Endothelial cell (in vitro differentiated cells): ENCODE measurements around the gene DISC1. TPM values are rescaled to one million over a fixed set of nuclear protein-coding genes. Genes with fewer than 3 reads are reported as not detected.

Experiments
- DNase-seq: peaks from one replicate; pipeline ENCODE4 v3.0.0; 2021; ENCODE audit warnings: low spot score
- H3K27ac Mint-ChIP-seq: one replicate; pipeline ENCODE4 v1.8.0; 2021; ENCODE audit warnings: mixed read lengths, inconsistent platforms; ENCODE audit not compliant: unreplicated experiment
- H3K27me3 Mint-ChIP-seq: one replicate; pipeline ENCODE4 v1.8.0; 2021; ENCODE audit warnings: mild to moderate bottlenecking, moderate library complexity, mixed read lengths, inconsistent platforms; ENCODE audit not compliant: unreplicated experiment
- H3K36me3 Mint-ChIP-seq: one replicate; pipeline ENCODE4 v1.8.0; 2021; ENCODE audit warnings: mild to moderate bottlenecking, low read depth, mixed read lengths, inconsistent platforms; ENCODE audit not compliant: unreplicated experiment
- H3K4me1 Mint-ChIP-seq: one replicate; pipeline ENCODE4 v1.8.0; 2021; ENCODE audit warnings: mild to moderate bottlenecking, mixed read lengths, inconsistent platforms; ENCODE audit not compliant: unreplicated experiment
- H3K4me3 Mint-ChIP-seq: one replicate; pipeline ENCODE4 v1.8.0; 2021; ENCODE audit warnings: mild to moderate bottlenecking, mixed read lengths, inconsistent platforms; ENCODE audit not compliant: unreplicated experiment
- H3K9me3 Mint-ChIP-seq: one replicate; pipeline ENCODE4 v1.8.0; 2021; ENCODE audit warnings: mixed read lengths, inconsistent platforms; ENCODE audit not compliant: unreplicated experiment
- total RNA-seq: library from RNA; stranded (reverse); fragmentation: NEBNext Ultra II Directional; extraction: Animal tissue kit (Norgen Biotek cat#: 25700); gene quantifications from one replicate; pipeline ENCODE4 v1.2.1, GENCODE V29; 2021; ENCODE audit not compliant: unreplicated experiment
- TF ChIP-seq, protein P1 (sequence below): fragments of 200-600 bp; sonication (generic); IDR thresholded peaks from one replicate; pipeline ENCODE4 v1.5.0; 2021; ENCODE audit warnings: antibody characterized with exemption; ENCODE audit not compliant: unreplicated experiment

The DISC1 gene
- total RNA-seq, 1 donor from 2014 or later, result 82.5 TPM

DNA sequence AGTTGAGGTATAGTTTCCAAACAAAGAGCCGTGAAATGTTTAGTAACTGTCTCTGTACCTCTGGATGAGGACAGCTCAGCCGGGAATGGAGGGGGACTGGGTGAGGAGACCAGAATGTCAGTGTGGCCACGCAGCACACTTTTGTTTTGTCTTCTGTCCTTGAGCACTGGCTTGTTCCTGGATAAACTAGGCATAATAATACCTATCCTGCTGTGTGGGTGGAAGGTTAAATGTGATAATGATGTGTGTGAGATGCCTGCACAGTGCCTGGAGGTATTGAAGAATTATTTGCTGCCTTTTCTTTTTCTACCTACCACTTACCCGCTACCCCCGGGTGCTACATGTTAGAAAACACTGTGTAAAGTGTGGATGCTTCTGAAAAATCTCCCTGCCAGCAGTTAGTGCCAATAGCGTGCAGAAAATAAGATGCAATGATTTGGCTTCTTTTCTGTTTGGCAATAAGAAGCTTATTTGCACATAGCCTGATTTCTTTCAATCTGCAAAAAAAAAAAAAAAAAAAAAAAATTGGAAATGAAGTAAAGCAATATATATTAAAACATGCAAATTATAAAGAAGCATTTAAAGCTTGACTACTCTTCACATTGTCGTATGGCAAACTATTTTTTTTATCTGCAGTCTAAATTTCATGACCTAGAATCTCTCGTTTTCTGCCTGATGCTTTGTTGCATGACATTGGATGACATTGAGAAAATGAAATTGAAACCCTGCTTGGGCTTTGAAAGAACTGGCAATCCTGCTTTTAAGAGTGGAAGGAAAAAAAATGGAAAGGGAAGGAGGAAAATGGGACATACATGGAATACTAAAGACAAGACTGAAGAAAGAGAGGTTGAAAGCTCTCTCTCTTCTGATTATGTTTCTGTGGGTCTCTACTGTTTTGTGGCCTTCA is 89.5 kb downstream of the DISC1 start:
- Mint-ChIP-seq H3K4me1 (no peaks in the 10 kb centered on the region), H3K27me3 (peaks cover 3% of the 10 kb centered on the region), H3K9me3 (no peaks in the 10 kb centered on the region), H3K36me3 (peaks cover 10% of the 10 kb centered on the region), H3K27ac (no peak overlapping the region), H3K4me3 (no peak overlapping the region)
- no peak for DNase-seq
- TF ChIP-seq, protein P1, sequence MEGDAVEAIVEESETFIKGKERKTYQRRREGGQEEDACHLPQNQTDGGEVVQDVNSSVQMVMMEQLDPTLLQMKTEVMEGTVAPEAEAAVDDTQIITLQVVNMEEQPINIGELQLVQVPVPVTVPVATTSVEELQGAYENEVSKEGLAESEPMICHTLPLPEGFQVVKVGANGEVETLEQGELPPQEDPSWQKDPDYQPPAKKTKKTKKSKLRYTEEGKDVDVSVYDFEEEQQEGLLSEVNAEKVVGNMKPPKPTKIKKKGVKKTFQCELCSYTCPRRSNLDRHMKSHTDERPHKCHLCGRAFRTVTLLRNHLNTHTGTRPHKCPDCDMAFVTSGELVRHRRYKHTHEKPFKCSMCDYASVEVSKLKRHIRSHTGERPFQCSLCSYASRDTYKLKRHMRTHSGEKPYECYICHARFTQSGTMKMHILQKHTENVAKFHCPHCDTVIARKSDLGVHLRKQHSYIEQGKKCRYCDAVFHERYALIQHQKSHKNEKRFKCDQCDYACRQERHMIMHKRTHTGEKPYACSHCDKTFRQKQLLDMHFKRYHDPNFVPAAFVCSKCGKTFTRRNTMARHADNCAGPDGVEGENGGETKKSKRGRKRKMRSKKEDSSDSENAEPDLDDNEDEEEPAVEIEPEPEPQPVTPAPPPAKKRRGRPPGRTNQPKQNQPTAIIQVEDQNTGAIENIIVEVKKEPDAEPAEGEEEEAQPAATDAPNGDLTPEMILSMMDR, result no peak

DNA sequence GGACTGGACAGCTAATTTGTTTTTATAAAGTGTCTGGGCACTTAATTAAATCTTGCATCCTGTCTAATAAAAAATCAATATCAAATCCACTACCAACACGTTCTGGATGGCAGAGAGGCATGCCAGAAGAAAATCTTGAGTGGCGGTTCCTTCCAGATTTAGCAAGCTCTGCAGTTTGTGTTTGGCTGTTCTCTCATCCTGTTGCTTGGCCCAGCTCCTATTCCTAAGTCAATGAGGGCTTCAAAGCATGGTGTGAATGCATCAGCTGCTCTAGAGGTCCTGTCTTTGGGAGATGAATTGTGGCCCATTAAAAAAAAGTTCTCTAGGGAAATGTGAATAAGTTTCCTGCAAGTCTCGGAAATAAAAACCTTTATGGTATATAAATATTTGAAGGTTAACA is 90.3 kb downstream of the DISC1 start:
- Mint-ChIP-seq H3K9me3 (no peaks in the 10 kb centered on the region), H3K4me3 (no peak overlapping the region), H3K27me3 (peaks cover 3% of the 10 kb centered on the region), H3K27ac (no peak overlapping the region), H3K4me1 (no peaks in the 10 kb centered on the region), H3K36me3 (peaks cover 10% of the 10 kb centered on the region)
- TF ChIP-seq, protein P1, result no peak
- no peak for DNase-seq

DNA sequence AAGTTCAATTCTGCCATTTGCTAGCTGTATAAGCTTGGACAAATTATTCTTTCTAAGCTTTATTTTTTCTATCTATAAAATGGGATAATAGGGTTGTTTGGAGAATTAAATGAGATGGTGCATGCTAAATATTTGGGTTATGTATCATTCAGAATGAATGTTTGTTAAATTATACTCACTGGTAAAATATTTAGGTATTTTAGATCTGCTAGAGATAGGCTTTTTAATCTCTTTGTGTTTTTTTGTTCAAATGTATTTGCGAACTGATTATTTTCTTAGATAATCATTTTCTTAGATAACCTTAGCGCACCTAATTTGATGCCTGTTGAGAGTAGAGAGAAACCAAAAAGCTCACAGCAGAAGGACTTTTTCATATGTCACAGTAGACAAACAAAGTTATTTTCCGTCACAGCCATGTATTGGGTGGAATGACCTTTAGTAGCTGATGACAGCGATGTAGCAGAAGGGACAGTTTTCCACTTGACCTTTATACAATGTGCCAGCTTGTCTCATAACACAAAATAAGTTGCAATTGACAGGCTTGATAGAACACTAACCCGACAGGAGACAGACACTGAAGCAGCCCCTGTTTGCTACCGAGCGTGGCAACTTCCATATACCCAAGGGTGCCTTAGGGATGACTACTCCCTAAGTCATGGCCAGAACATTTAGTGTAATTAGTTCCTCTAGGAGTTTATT is 93.0 kb downstream of the DISC1 start:
- Mint-ChIP-seq H3K27me3 (peaks cover 4% of the 10 kb centered on the region), H3K4me3 (no peak overlapping the region), H3K27ac (no peak overlapping the region), H3K36me3 (peaks cover 24% of the 10 kb centered on the region), H3K9me3 (no peaks in the 10 kb centered on the region), H3K4me1 (peaks cover 22% of the 10 kb centered on the region)
- TF ChIP-seq, protein P1, result no peak
- DNase-seq, result no peak

DNA sequence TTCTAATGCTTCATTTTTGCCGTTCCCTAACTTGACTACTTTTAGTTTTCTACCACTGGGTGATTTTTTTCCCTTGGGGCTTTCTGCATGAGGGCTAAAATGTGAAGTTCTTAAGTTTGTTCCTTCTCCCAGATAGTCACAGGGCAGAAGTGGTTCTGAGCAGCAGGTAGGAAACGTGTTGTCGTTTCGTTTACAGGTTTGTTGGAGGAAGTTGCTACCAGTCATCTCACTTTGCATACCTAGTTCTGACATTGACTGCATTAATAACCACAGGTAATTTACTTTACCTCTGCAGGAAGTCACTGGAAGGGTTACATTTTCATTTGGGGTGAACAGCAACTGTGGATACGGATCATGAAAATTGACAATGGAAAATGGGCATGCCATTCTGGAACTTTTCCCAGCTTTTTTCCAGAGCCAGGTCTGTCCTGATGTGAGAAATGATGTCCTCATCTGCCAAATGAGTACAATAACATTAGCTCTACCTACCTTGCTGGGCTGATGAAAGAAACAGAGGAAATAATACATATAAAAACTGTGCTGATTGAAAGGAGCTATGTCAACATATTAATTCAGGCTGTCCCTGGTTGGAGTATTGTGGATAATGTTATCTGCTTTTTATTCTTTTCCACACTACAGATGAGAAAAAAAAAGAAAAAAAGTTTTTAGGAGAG is 94.2 kb downstream of the DISC1 start:
- DNase-seq, result no peak
- Mint-ChIP-seq H3K9me3 (no peaks in the 10 kb centered on the region), H3K36me3 (peaks cover 34% of the 10 kb centered on the region), H3K4me1 (peaks cover 32% of the 10 kb centered on the region), H3K4me3 (no peak overlapping the region), H3K27me3 (peaks cover 4% of the 10 kb centered on the region), H3K27ac (no peak overlapping the region)
- TF ChIP-seq, protein P1, result no peak
